ENCODE results near the gene DRG2. TPM values are rescaled to one million over a fixed set of nuclear protein-coding genes. Genes with fewer than 3 reads are reported as not detected.

The DRG2 gene
- total and polyA plus RNA-seq, 9 donors: 18.1 to 45.9 (median 35.5) TPM

DNA sequence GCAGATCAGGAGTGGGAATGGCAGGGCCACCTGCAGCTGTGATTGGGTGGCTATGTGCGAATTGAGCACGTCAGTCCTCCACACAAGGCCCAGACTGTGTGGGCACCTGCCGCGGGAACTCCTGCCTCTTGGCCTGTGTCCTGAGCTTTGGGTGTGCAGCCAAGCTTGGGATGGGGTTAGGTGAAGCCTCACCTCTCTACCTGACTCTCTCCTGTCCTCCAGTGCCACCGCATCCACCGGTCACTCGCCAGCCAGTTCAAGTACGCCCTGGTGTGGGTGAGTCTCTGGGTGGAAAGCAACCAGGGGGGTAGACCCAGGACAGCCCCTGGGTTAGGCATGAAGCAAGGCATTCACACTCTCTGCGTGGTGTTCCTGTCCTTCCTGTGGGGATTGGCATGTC lies 18.5 kb downstream of the DRG2 start:
- intact Hi-C loops (cut with DNase I): no loop called here
- TF ChIP-seq POLR2A (IDR thresholded peaks at IDR 0.05) (no peak), EP300 (IDR thresholded peaks at IDR 0.05) (no peak)
- TF ChIP-seq, protein P1, sequence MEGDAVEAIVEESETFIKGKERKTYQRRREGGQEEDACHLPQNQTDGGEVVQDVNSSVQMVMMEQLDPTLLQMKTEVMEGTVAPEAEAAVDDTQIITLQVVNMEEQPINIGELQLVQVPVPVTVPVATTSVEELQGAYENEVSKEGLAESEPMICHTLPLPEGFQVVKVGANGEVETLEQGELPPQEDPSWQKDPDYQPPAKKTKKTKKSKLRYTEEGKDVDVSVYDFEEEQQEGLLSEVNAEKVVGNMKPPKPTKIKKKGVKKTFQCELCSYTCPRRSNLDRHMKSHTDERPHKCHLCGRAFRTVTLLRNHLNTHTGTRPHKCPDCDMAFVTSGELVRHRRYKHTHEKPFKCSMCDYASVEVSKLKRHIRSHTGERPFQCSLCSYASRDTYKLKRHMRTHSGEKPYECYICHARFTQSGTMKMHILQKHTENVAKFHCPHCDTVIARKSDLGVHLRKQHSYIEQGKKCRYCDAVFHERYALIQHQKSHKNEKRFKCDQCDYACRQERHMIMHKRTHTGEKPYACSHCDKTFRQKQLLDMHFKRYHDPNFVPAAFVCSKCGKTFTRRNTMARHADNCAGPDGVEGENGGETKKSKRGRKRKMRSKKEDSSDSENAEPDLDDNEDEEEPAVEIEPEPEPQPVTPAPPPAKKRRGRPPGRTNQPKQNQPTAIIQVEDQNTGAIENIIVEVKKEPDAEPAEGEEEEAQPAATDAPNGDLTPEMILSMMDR (IDR thresholded peaks at IDR 0.05): no peak
- Histone ChIP-seq H3K27ac (no peak overlapping the region), H3K4me1 (ENCODE audit: insufficient read depth) (no peaks in the 10 kb centered on the region), H3K27me3 (no peaks in the 10 kb centered on the region), H3K9me3 (no peaks in the 10 kb centered on the region), H3K36me3 (no peaks in the 10 kb centered on the region), H3K4me3 (no peak overlapping the region)
- no peak for DNase-seq
- WGBS, 3 donors: 85 to 86% (median 86%) methylated on average over 9 of the region's 9 CpGs

DNA sequence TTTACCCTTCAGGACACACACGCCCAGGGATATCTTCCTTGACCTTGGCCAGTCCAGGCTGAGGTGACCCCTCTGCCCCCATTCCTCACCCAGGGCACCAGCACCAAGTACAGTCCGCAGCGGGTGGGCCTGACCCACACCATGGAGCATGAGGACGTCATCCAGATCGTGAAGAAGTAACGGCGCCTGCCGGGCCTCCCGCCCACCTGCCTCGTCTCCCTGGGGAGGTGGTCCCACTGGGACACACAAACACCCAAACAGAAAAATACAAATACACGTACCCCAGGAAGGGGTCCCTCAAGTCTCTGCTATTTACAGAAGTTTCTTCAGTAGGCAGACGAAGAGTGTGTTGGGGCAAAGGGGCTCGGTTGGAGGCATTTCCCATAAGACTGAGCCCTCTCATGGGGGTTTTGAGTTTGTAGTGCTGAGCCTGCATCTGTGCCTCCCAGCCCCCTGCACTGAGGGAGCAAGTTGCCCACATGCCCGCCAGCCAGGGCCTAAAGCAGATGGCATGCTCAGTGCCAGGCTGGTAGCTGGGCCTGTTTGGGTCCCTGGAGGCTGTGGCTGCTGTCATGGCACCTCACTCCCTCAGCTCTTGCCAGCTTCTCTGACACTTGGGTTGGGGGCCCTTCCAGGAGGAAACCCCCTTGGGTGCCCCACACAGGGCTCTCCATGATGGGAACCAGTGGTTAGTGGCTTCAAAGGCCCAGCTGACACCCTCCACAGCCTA lies 19.5 kb downstream of the DRG2 start:
- Histone ChIP-seq H3K9me3 (no peaks in the 10 kb centered on the region), H3K4me1 (ENCODE audit: insufficient read depth) (no peaks in the 10 kb centered on the region), H3K36me3 (no peaks in the 10 kb centered on the region), H3K4me3 (no peak overlapping the region), H3K27me3 (no peaks in the 10 kb centered on the region), H3K27ac (no peak overlapping the region)
- 84 to 86% (median 86%) methylated on average over 14 of the region's 14 CpGs for WGBS, 3 donors
- TF ChIP-seq EP300 (IDR thresholded peaks at IDR 0.05): no peak
- TF ChIP-seq, protein P1 (IDR thresholded peaks at IDR 0.05): no peak
- no peak for TF ChIP-seq POLR2A (IDR thresholded peaks at IDR 0.05)
- intact Hi-C loops (cut with DNase I): no loop called here
- DNase-seq: no peak

DNA sequence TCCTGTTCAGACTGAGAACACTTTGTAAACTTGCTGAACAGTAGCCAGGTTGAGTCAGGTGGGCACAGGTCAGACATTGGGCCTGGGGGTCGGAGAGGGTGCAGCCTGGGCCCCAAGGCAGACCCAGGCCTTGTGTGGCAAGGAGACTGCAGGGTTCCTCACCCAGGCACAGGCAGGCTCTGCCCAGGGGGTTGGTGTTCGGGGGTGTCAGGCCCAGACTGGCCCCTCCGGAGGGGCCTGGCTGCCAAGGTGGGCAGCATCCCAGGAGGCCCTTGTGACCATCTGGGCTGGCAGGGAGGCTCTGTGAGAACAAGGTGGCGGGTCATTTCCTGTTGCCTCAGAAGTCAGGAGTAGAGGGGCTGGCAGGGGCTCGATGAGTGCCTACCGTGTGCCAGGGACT lies 20.2 kb downstream of the DRG2 start:
- TF ChIP-seq, protein P1 (IDR thresholded peaks at IDR 0.05): no peak
- TF ChIP-seq EP300 (IDR thresholded peaks at IDR 0.05): no peak
- TF ChIP-seq POLR2A (IDR thresholded peaks at IDR 0.05): no peak
- Histone ChIP-seq H3K9me3 (no peaks in the 10 kb centered on the region), H3K27ac (no peak overlapping the region), H3K4me3 (no peak overlapping the region), H3K36me3 (no peaks in the 10 kb centered on the region), H3K4me1 (ENCODE audit: insufficient read depth) (no peaks in the 10 kb centered on the region), H3K27me3 (no peaks in the 10 kb centered on the region)
- 57 to 58% (median 58%) methylated on average over 6 of the region's 6 CpGs for WGBS, 3 donors
- intact Hi-C loops (cut with DNase I): no loop called here
- DNase-seq: no peak

DNA sequence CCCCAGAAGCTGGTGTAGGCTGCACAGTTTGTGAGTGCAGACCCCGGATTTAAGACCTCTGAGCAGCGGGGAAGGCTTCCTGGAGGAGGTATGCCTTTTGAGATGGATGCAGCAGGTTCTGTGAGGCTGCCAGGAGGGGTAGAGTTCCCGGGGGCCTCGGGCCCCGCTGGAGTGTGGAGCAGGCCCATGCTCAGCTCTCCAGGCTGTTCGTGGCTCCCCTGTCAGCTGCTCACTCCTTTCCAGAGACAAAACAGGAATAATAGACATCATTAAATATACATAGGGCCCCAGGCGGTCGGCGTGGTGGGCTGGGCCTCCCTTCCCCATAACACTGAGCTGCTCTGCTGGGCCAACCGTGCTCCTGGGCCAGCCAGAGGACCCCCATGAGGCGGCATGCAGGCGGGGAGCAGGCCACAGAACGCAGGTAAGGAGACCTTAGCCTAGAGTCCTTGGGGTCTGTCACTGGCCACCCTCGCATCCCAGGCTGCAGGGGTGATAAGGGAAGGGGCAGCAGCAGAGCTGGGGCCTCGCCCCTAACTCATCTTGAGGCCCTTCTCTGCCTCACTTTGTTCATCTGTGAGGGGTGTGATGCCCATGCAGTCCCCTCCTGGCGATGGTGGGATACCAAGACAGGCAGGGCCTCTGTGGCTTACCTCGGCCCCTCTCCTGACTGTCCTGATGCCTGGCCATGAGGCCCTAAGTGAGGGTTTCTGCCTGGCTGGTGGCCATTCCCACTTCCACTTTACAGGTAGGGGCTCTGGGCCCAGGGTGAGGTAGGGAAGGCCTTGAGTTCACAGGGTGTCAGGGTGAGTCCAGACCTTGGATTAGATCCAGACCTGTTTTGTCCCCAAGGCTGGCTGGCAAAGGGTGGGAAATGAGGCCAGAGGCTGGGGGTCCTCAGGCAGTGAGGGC lies 20.9 kb downstream of the DRG2 start, which contains the start of gene MYO15A:
TSS of gene MYO15A (plus strand) at position 356 of the 912 bp plus-strand sequence. CDS start 10,045 bp downstream, outside the sequence.
- Histone ChIP-seq H3K4me3 (no peak within 1 kb of the TSS), H3K27ac (no peak within 1 kb of the TSS), H3K27me3 (no peaks in the 10 kb centered on the region), H3K9me3 (no peaks in the 10 kb centered on the region), H3K36me3 (no peaks in the 10 kb centered on the region), H3K4me1 (ENCODE audit: insufficient read depth) (no peaks in the 10 kb centered on the region)
- WGBS, 3 donors: 52 to 62% (median 52%) methylated on average over 15 to 17 of the region's 17 CpGs
- TF ChIP-seq, protein P1 (IDR thresholded peaks at IDR 0.05): no peak
- TF ChIP-seq POLR2A (IDR thresholded peaks at IDR 0.05): no peak
- TF ChIP-seq EP300 (IDR thresholded peaks at IDR 0.05): no peak
- intact Hi-C loops (cut with DNase I): no loop called here
- no peak for DNase-seq
